HT1080 (cell line): ENCODE data around the gene MISP. TPM values are rescaled to one million over a fixed set of nuclear protein-coding genes. Genes with fewer than 3 reads are reported as not detected.

Source experiments
- DNase-seq: peaks from one replicate; pipeline ENCODE4 v3.0.0-alpha.2; 2015; ENCODE audit warnings: low read depth
- total RNA-seq: library from RNA; depleted of rRNA; stranded (reverse); fragments of >200 nt; shearing (Covaris generic); gene quantifications from 2 replicates; pipeline ENCODE4 v1.2.3, GENCODE V29; 2014

The MISP gene
- total RNA-seq, 1 experiment from 2014 or later: 0.02 TPM

GRCh38 chr19:771332-771785 lies 20.4 kb downstream of the MISP start:
- DNase-seq: peak; percentile 42

GRCh38 chr19:772063-772462 lies 21.2 kb downstream of the MISP start:
- no peak for DNase-seq

- no peak for DNase-seq
Measured at GRCh38 chr19:772730-773436, 22.0 kb downstream of the MISP start.

GRCh38 chr19:776549-776948 lies 25.6 kb downstream of the MISP start:
- no peak for DNase-seq

- DNase-seq: peak; percentile 75
Measured at GRCh38 chr19:778910-779653, 28.2 kb downstream of the MISP start.

- DNase-seq: no peak
Measured at GRCh38 chr19:780935-781334, 30.0 kb downstream of the MISP start.

GRCh38 chr19:781800-782184 lies 30.9 kb downstream of the MISP start:
- DNase-seq: no peak

GRCh38 chr19:782185-782877 lies 31.4 kb downstream of the MISP start:
- DNase-seq: peak; percentile 52

- no peak for DNase-seq
Measured at GRCh38 chr19:782878-783668, 32.2 kb downstream of the MISP start.

GRCh38 chr19:784541-784940 lies 33.6 kb downstream of the MISP start:
- DNase-seq: no peak

GRCh38 chr19:787536-787935 lies 36.6 kb downstream of the MISP start:
- no peak for DNase-seq

- DNase-seq: no peak
Measured at GRCh38 chr19:788686-788982, 37.7 kb downstream of the MISP start.

GRCh38 chr19:788983-789700 lies 38.2 kb downstream of the MISP start:
- no peak for DNase-seq

- DNase-seq: no peak
Measured at GRCh38 chr19:789701-790060, 38.8 kb downstream of the MISP start.

- no peak for DNase-seq
Measured at GRCh38 chr19:791007-791566, 40.2 kb downstream of the MISP start.

- no peak for DNase-seq
Measured at GRCh38 chr19:791567-792305, 40.8 kb downstream of the MISP start.

- DNase-seq: no peak
Measured at GRCh38 chr19:792306-792885, 41.5 kb downstream of the MISP start.

- DNase-seq: no peak
Measured at GRCh38 chr19:793806-794205, 42.9 kb downstream of the MISP start.

GRCh38 chr19:795073-795611 lies 44.2 kb downstream of the MISP start:
- DNase-seq: no peak
